ENCODE data around the gene ALK. TPM values are rescaled to one million over a fixed set of nuclear protein-coding genes. Genes with fewer than 3 reads are reported as not detected.

Gene ALK
- total RNA-seq, 1 experiment from 2014 or later = not detected

GRCh38 chr2:29225814-29226213 is 695.6 kb downstream of the ALK start:
- DNase-seq (ENCODE audit: low spot score) = no peak

- no peak for DNase-seq (ENCODE audit: low spot score)
These were observed 696.5 kb downstream of the ALK start for GRCh38 chr2:29224693-29225551.

- peak; percentile 67 for DNase-seq (ENCODE audit: low spot score)
These were observed 697.3 kb downstream of the ALK start for GRCh38 chr2:29223851-29224692.

GRCh38 chr2:29223257-29223656 is 698.1 kb downstream of the ALK start:
- DNase-seq (ENCODE audit: low spot score) = no peak

- no peak for DNase-seq (ENCODE audit: low spot score)
These were observed 698.8 kb downstream of the ALK start for GRCh38 chr2:29222381-29223179.

- no peak for DNase-seq (ENCODE audit: low spot score)
These were observed 700.7 kb downstream of the ALK start for GRCh38 chr2:29220506-29221270.

- DNase-seq (ENCODE audit: low spot score) = no peak
These were observed 702.0 kb downstream of the ALK start for GRCh38 chr2:29219374-29219773.

GRCh38 chr2:29218550-29219125 is 702.7 kb downstream of the ALK start:
- no peak for DNase-seq (ENCODE audit: low spot score)

GRCh38 chr2:29218071-29218470 is 703.3 kb downstream of the ALK start:
- no peak for DNase-seq (ENCODE audit: low spot score)

GRCh38 chr2:29216609-29216909 is 704.8 kb downstream of the ALK start:
- DNase-seq (ENCODE audit: low spot score) = no peak

GRCh38 chr2:29215739-29216608 is 705.4 kb downstream of the ALK start:
- DNase-seq (ENCODE audit: low spot score) = no peak

- DNase-seq (ENCODE audit: low spot score) = no peak
These were observed 706.3 kb downstream of the ALK start for GRCh38 chr2:29215073-29215472.

GRCh38 chr2:29213888-29214291 is 707.5 kb downstream of the ALK start:
- no peak for DNase-seq (ENCODE audit: low spot score)

- no peak for DNase-seq (ENCODE audit: low spot score)
These were observed 709.4 kb downstream of the ALK start for GRCh38 chr2:29212009-29212408.

- no peak for DNase-seq (ENCODE audit: low spot score)
These were observed 711.8 kb downstream of the ALK start for GRCh38 chr2:29209551-29209950.

- DNase-seq (ENCODE audit: low spot score) = no peak
These were observed 713.8 kb downstream of the ALK start for GRCh38 chr2:29207352-29208148.

- DNase-seq (ENCODE audit: low spot score) = no peak
These were observed 714.4 kb downstream of the ALK start for GRCh38 chr2:29206941-29207340.

GRCh38 chr2:29202819-29203495 is 718.4 kb downstream of the ALK start:
- DNase-seq (ENCODE audit: low spot score) = no peak

GRCh38 chr2:29201979-29202378 is 719.4 kb downstream of the ALK start:
- no peak for DNase-seq (ENCODE audit: low spot score)
